Neural cell (in vitro differentiated cells): ENCODE results near the gene FXYD6. TPM values are rescaled to one million over a fixed set of nuclear protein-coding genes. Genes with fewer than 3 reads are reported as not detected.

Experiments used
- H2AFZ ChIP-seq: fragments of 200-600, 300-800 bp; sonication (generic), shearing (Covaris generic); 2 replicates; pipeline ENCODE4 v1.6.0; 2014; ENCODE audit warnings: low read depth, mild to moderate bottlenecking, antibody characterized with exemption, low read length, moderate library complexity
- H3F3A ChIP-seq: fragments of 200-600 bp; shearing (Covaris generic); 2 replicates; pipeline ENCODE4 v1.6.1; 2016; ENCODE audit warnings: mild to moderate bottlenecking, moderate library complexity, mixed read lengths, antibody characterized with exemption, low read length; ENCODE audit not compliant: insufficient read depth, poor library complexity, severe bottlenecking
- H3K27ac ChIP-seq: fragments of 200-600, 300-800 bp; sonication (generic), shearing (Covaris generic); 2 replicates; pipeline ENCODE4 v1.5.1; 2014; ENCODE audit warnings: mild to moderate bottlenecking, low read length, moderate library complexity
- H3K27me3 ChIP-seq: fragments of 300-800, 200-600 bp; sonication (generic), shearing (Covaris generic); 2 replicates; pipeline ENCODE4 v1.6.0; 2014; ENCODE audit warnings: mild to moderate bottlenecking, low read depth, low read length, moderate library complexity; ENCODE audit not compliant: insufficient read depth
- H3K36me3 ChIP-seq: fragments of 300-800, 200-600 bp; sonication (generic), shearing (Covaris generic); 2 replicates; pipeline ENCODE4 v1.5.1; 2014; ENCODE audit warnings: mild to moderate bottlenecking, antibody characterized with exemption, low read length, moderate library complexity; ENCODE audit not compliant: insufficient read depth
- H3K4me2 ChIP-seq: fragments of 300-800, 200-600 bp; sonication (generic), shearing (Covaris generic); 2 replicates; pipeline ENCODE4 v1.6.0; 2014; ENCODE audit warnings: mild to moderate bottlenecking, low read length
- H3K4me3 ChIP-seq: fragments of 300-800, 200-600 bp; sonication (generic), shearing (Covaris generic); 2 replicates; pipeline ENCODE4 v1.5.1; 2014; ENCODE audit warnings: mild to moderate bottlenecking, low read length, moderate library complexity
- H3K79me2 ChIP-seq: fragments of 200-600 bp; shearing (Covaris generic); replicated peaks from 2 replicates; pipeline ENCODE4 v1.6.0; 2014; ENCODE audit warnings: mild to moderate bottlenecking, low read length, moderate library complexity; ENCODE audit not compliant: insufficient read depth
- H3K9ac ChIP-seq: fragments of 300-800, 200-600 bp; sonication (generic), shearing (Covaris generic); 2 replicates; pipeline ENCODE4 v1.6.1; 2016; ENCODE audit warnings: mild to moderate bottlenecking, low read length, mixed read lengths
- H3K9me2 ChIP-seq: fragments of 200-600 bp; shearing (Covaris generic); 2 replicates; pipeline ENCODE4 v1.6.1; 2016; ENCODE audit warnings: mild to moderate bottlenecking, low read length, mixed read lengths; ENCODE audit not compliant: insufficient read depth
- H3K9me3 ChIP-seq: fragments of 200-600, 300-800 bp; sonication (generic), shearing (Covaris generic); 2 replicates; pipeline ENCODE4 v1.6.1; 2016; ENCODE audit warnings: mild to moderate bottlenecking, mixed run types, low read length, moderate library complexity, mixed read lengths
- H4K20me1 ChIP-seq: fragments of 200-600 bp; shearing (Covaris generic); 2 replicates; pipeline ENCODE4 v1.6.1; 2016; ENCODE audit warnings: mild to moderate bottlenecking, mixed run types; ENCODE audit not compliant: insufficient read depth
- CTCF ChIP-seq: fragments of 450-650 bp; IDR thresholded peaks from 2 replicates; pipeline ENCODE4 v1.5.1; 2014; ENCODE audit warnings: antibody characterized with exemption, mild to moderate bottlenecking, moderate library complexity; ENCODE audit not compliant: poor library complexity, severe bottlenecking
- EP300 ChIP-seq: fragments of 450-650 bp; conservative IDR thresholded peaks from 2 replicates; pipeline ENCODE4 v1.6.1; 2014; ENCODE audit warnings: antibody characterized with exemption, mild to moderate bottlenecking, moderate library complexity; ENCODE audit not compliant: poor library complexity, severe bottlenecking
- EZH2 ChIP-seq: fragments of 200-600, 300-800 bp; shearing (Covaris generic), sonication (generic); IDR thresholded peaks from 2 replicates; pipeline ENCODE4 v1.6.1; 2014; ENCODE audit warnings: antibody characterized with exemption, low read length, borderline replicate concordance, mild to moderate bottlenecking; ENCODE audit not compliant: insufficient read depth, poor library complexity, severe bottlenecking
- MXI1 ChIP-seq: fragments of 450-650 bp; conservative IDR thresholded peaks from 2 replicates; pipeline ENCODE4 v1.6.1; 2014; ENCODE audit warnings: antibody characterized with exemption, mild to moderate bottlenecking; ENCODE audit not compliant: poor library complexity, severe bottlenecking
- POLR2AphosphoS5 ChIP-seq: IDR thresholded peaks from 2 replicates; pipeline ENCODE4 v1.6.1; 2012
- RAD21 ChIP-seq: fragments of 450-650 bp; conservative IDR thresholded peaks from 2 replicates; pipeline ENCODE4 v1.6.1; 2014; ENCODE audit warnings: antibody characterized with exemption, mild to moderate bottlenecking, moderate library complexity
- REST ChIP-seq: IDR thresholded peaks from 2 replicates; pipeline ENCODE4 v1.6.1; 2012; ENCODE audit warnings: borderline replicate concordance
- SMC3 ChIP-seq: fragments of 450-650 bp; conservative IDR thresholded peaks from 2 replicates; pipeline ENCODE4 v1.6.1; 2014; ENCODE audit warnings: antibody characterized with exemption, mild to moderate bottlenecking, moderate library complexity; ENCODE audit not compliant: poor library complexity
- TAF1 ChIP-seq: IDR thresholded peaks from 2 replicates; pipeline ENCODE4 v1.6.1; 2012; ENCODE audit warnings: low read depth
- polyA plus RNA-seq: library from polyadenylated mRNA; depleted of rRNA; stranded (reverse); fragments of >200 nt; gene quantifications from 2 replicates; pipeline ENCODE4 v1.2.3, GENCODE V29; 2014

Gene FXYD6
- polyA plus RNA-seq, 1 donor from 2014 or later: 218 TPM

GRCh38 chr11:117914991-117915618 is 38.6 kb upstream of the FXYD6 start:
- Histone ChIP-seq H3K4me3 (no peak overlapping the region), H3K27ac (no peak overlapping the region), H3K79me2 (no peaks in the 10 kb centered on the region), H3F3A (no peaks in the 10 kb centered on the region), H2AFZ (no peak overlapping the region), H3K9ac (no peak overlapping the region), H3K4me2 (no peak overlapping the region), H4K20me1 (no peaks in the 10 kb centered on the region), H3K9me3 (no peaks in the 10 kb centered on the region), H3K9me2 (no peaks in the 10 kb centered on the region), H3K36me3 (no peaks in the 10 kb centered on the region), H3K27me3 (no peaks in the 10 kb centered on the region)
- TF ChIP-seq EZH2 (no peak), REST (no peak), CTCF (no peak), POLR2AphosphoS5 (no peak), TAF1 (no peak), SMC3 (no peak), EP300 (no peak), RAD21 (no peak), MXI1 (no peak)

GRCh38 chr11:117914398-117914761 is 37.9 kb upstream of the FXYD6 start:
- no peaks in the 10 kb centered on the region for H4K20me1 ChIP-seq
- H3K9me2 ChIP-seq: no peaks in the 10 kb centered on the region
- no peak overlapping the region for H3K4me3 ChIP-seq
- H3K9ac ChIP-seq: no peak overlapping the region
- H3K27ac ChIP-seq: no peak overlapping the region
- H2AFZ ChIP-seq: no peak overlapping the region
- no peaks in the 10 kb centered on the region for H3F3A ChIP-seq
- no peaks in the 10 kb centered on the region for H3K9me3 ChIP-seq
- H3K36me3 ChIP-seq: no peaks in the 10 kb centered on the region
- no peak overlapping the region for H3K4me2 ChIP-seq
- TF ChIP-seq EP300: no peak
- TF ChIP-seq CTCF: no peak
- H3K27me3 ChIP-seq: no peaks in the 10 kb centered on the region
- no peaks in the 10 kb centered on the region for H3K79me2 ChIP-seq
